Right lobe of liver (tissue), 4 donors: ENCODE results near the gene UBE2QL1.

Source experiments
- POLR2A ChIP-seq: fragments of 450-650 bp; IDR thresholded peaks from one replicate; pipeline ENCODE4 v1.6.1; 2017; ENCODE audit warnings: antibody characterized with exemption, mild to moderate bottlenecking
- TF ChIP-seq, protein P1 (sequence below), 4 donors: fragments of 200-600 bp in 3 of 4; fragments of 450-650 bp in 1 of 4; IDR thresholded peaks; one replicate each; pipeline versions ENCODE4 v1.5.1 to v1.8.0; 2016 to 2022; ENCODE audit warnings: antibody characterized with exemption in 4 of 4, mild to moderate bottlenecking in 2 of 4
- donor health status: DM: no; HTN: no; CAD: no.
- donor health status: DM: no; HTN: no; CAD: no.
- donor health status: DM: no; HTN: yes; CAD: no.

DNA sequence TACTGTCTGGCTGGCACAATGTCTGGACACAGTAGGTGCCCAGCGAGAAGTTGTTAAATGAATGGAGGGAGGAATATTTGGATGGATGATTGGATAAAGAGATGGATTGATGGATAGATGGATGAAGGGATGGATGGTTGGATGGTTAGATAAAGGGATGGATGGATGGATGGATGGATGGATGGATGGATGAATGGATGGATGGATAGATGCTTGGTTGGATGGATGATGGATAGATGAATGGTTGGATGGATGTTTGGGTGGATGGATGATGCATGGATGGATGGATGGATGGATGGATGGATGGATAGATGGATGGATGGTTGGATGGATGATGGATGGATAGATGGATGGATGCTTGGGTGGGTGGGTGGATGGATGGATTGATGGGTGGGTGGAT is 90.4 kb downstream of the UBE2QL1 start:
- TF ChIP-seq, protein P1, sequence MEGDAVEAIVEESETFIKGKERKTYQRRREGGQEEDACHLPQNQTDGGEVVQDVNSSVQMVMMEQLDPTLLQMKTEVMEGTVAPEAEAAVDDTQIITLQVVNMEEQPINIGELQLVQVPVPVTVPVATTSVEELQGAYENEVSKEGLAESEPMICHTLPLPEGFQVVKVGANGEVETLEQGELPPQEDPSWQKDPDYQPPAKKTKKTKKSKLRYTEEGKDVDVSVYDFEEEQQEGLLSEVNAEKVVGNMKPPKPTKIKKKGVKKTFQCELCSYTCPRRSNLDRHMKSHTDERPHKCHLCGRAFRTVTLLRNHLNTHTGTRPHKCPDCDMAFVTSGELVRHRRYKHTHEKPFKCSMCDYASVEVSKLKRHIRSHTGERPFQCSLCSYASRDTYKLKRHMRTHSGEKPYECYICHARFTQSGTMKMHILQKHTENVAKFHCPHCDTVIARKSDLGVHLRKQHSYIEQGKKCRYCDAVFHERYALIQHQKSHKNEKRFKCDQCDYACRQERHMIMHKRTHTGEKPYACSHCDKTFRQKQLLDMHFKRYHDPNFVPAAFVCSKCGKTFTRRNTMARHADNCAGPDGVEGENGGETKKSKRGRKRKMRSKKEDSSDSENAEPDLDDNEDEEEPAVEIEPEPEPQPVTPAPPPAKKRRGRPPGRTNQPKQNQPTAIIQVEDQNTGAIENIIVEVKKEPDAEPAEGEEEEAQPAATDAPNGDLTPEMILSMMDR (IDR thresholded peaks at IDR 0.05): no peak
- no peak for TF ChIP-seq POLR2A
